GM23248 (cell line): Measurements from ENCODE around the gene AKAP13.

Experiments used
- EZH2 ChIP-seq: fragments of 200-600 bp; sonication (generic); IDR thresholded peaks from 2 replicates; pipeline ENCODE4 v1.6.1; 2018; ENCODE audit warnings: antibody characterized with exemption, mild to moderate bottlenecking; ENCODE audit not compliant: insufficient read depth, poor library complexity, severe bottlenecking
- EZH2phosphoT487 ChIP-seq: fragments of 200-600 bp; sonication (generic); IDR thresholded peaks from 2 replicates; pipeline ENCODE4 v1.6.1; 2018; ENCODE audit warnings: antibody characterized with exemption, moderate library complexity, mild to moderate bottlenecking, low read depth; ENCODE audit not compliant: insufficient read depth

DNA sequence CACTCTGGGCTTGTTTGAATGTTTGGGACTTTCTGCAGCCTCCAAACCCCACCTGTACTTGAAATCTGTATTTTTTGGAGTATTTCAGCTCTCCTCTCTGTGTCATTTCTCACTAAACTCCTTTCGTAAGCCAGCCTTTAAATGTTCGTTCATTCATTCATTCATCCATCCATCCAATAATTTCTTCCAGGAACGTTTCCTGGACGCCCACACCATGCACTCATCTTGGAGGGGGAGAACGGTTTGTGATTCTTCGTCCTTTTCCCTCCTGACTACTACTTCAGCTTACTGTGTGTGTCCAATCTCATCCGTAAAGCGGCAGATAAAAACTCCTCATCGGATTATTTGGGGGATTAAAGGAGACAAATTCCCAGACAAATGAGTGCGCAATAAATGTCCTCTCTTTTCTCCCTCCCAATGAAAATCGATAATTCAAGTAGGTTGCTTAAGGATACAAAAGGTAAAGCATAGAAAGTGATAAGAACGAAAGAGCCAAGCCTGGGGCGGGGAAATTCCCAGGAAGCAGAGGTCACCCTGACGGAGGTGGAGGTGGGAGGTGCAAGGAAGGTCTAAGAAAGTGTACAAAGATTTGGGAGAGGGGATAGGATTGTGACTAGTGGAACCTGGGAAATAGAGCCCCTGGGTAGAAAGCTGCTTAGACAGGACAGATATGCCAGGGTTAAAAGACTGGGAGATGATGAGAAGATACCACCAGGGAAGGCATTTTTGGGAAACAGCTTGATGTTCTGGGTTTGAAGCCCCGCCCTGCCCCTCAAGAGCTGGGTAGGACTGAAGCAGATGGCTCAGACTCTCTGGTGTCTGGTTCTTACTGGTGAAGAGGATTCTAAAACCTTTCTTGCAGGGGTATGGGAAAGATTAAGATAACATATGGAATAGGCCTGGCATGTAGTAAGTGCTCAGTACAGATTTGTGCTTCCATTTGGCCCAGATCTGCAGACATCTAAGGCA, 415.2 kb downstream of the AKAP13 start:
- TF ChIP-seq EZH2 (no peak), EZH2phosphoT487 (no peak)
